ENCODE results near the gene KIF22. TPM values are rescaled to one million over a fixed set of nuclear protein-coding genes. Genes with fewer than 3 reads are reported as not detected.

Gene KIF22
- total and polyA plus RNA-seq, 8 donors, result 11.1 to 229 (median 51.6) TPM

DNA sequence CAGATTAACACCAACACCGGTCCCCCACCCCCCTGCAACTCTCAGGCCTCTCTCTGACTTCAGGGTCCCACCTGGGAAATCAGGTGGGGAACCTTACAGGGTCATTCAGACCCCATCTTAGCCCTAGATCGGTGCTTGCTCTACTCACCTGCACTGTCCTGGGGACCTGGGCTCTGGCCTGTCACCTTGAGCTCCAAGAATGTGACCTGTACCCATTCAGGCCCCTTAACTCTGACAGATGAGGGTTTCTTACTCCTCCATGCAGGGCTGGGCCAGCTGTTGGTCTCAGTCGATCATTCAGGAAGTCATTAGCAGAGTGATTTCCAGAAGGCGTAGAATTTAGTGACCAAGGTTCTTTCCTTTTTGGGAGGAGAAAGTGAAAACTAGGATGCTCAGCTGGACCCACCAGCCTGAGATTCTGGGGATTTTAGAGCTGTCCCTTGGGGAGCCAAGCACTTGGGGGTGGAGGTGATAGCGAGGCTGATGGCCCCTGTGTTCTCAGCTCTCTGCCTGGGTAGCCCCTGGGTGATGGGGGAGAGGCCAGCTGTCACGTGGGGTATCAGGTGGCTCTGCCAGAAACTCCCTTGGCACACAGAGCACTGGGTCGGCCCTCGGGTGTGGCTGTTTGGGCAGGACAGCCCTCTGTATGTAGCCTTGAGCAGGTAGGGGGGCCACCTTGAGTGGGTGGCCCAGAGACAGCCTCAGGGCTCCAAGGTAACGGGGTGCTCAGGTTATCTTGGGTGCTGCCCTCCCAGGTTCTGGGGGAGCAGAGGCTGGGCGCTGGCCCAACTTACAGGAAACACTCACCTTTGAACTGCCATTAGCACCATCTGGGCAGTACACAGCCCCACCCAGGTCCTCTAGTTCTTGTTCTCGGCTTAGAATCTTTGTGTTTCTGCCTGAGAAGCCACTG lies 30.4 kb downstream of the KIF22 start:
- Histone ChIP-seq H3K4me1 (peaks cover 68 to 89% (median 89%) of the 10 kb centered on the region in 4 donors), H3K9me3 (no peaks in the 10 kb centered on the region), H3K36me3 (peaks cover 0 to 21% (median 19%) of the 10 kb centered on the region in 4 donors), H3K27ac (peak overlapping the region; percentile 87 to 97 (median 94)), H3K4me3 (peak overlapping the region; percentile 57 to 80 (median 72)), H3K27me3 (no peaks in the 10 kb centered on the region)
- peak in 1 of 4 donors; percentile 47 for TF ChIP-seq POLR2A (IDR thresholded peaks at IDR 0.05)
- peak in 2 of 3 donors; percentile 77 to 80 for TF ChIP-seq POLR2AphosphoS5 (IDR thresholded peaks at IDR 0.05)
- no peak for TF ChIP-seq EP300 (IDR thresholded peaks at IDR 0.05)
- TF ChIP-seq, protein P1, sequence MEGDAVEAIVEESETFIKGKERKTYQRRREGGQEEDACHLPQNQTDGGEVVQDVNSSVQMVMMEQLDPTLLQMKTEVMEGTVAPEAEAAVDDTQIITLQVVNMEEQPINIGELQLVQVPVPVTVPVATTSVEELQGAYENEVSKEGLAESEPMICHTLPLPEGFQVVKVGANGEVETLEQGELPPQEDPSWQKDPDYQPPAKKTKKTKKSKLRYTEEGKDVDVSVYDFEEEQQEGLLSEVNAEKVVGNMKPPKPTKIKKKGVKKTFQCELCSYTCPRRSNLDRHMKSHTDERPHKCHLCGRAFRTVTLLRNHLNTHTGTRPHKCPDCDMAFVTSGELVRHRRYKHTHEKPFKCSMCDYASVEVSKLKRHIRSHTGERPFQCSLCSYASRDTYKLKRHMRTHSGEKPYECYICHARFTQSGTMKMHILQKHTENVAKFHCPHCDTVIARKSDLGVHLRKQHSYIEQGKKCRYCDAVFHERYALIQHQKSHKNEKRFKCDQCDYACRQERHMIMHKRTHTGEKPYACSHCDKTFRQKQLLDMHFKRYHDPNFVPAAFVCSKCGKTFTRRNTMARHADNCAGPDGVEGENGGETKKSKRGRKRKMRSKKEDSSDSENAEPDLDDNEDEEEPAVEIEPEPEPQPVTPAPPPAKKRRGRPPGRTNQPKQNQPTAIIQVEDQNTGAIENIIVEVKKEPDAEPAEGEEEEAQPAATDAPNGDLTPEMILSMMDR (IDR thresholded peaks at IDR 0.05), result no peak
- intact Hi-C loops (cut with DNase I; ENCODE audit: low total_unique reads), result no loop called here
- DNase-seq, result peak; percentile 84 to 86
- 5 to 13% (median 6%) methylated on average over 5 to 11 of the region's 11 CpGs for WGBS, 5 donors

DNA sequence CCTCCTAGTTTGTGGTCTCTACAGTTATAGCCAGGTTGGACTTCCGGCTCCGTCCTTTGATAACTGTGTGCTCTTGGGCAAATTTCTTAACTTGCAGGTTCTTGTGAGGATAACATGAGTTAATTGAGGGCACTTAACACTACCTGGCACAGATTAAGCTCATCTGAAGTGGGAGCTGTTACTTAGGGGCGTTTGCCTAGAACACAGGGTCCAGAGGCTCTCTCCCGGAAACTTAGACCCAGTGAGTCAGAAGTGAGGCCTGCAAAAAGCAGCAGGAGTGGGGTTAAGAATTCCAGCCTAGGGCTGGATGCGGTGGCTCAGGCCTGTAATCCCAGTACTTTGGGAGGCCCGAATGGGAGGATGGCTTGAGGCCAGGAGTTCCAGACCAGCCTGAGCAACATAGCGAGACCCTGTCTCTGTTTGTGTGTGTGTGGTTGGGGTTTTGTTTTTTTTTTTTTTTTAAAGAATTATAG lies 31.1 kb downstream of the KIF22 start:
- peak; percentile 40 to 73 for DNase-seq
- WGBS, 5 donors, result 10 to 26% (median 16%) methylated on average over 7 of the region's 7 CpGs
- Histone ChIP-seq H3K36me3 (peaks cover 0 to 21% (median 20%) of the 10 kb centered on the region in 4 donors), H3K9me3 (no peaks in the 10 kb centered on the region), H3K4me3 (peak overlapping the region; percentile 57 to 80 (median 72)), H3K27ac (peak overlapping the region; percentile 87 to 97 (median 94)), H3K27me3 (no peaks in the 10 kb centered on the region), H3K4me1 (peaks cover 74 to 96% (median 94%) of the 10 kb centered on the region in 4 donors)
- TF ChIP-seq EP300 (IDR thresholded peaks at IDR 0.05), result no peak
- peak in 2 of 3 donors; percentile 3 to 27 for TF ChIP-seq POLR2AphosphoS5 (IDR thresholded peaks at IDR 0.05)
- intact Hi-C loops (cut with DNase I; ENCODE audit: low total_unique reads), result no loop called here

DNA sequence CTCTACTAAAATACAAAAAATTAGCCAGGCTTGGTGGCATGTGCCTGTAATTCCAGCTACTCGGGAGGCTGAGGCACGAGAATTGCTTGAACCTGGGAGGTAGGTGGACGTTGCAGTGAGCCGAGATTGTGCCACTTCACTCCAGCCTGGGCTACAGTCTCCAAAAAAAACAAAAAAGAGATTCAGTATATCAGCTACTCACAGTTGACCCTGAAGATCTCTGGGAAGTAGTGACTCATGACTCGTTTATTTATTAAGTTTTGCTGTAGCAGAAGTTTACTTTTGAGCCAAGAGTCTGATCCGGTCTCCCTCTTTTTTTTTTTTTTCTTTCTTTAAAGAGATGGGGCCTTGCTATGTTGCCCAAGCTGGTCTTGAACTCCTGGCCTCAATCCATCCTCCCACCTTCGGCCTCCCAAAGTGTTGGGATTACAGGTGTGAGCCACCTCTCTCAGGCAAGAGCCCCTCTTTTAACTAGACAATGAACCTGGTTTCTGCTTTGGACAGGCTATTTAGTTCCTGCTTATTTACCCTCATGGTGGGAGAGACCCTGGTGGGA lies 34.1 kb downstream of the KIF22 start:
- Histone ChIP-seq H3K36me3 (peaks cover 0 to 6% (median 3%) of the 10 kb centered on the region in 4 donors), H3K4me3 (peak overlapping the region in 2 of 4 donors; percentile 20 to 31), H3K9me3 (no peaks in the 10 kb centered on the region), H3K27ac (peak overlapping the region; percentile 71 to 97 (median 94)), H3K4me1 (peaks cover 84 to 96% (median 94%) of the 10 kb centered on the region in 4 donors), H3K27me3 (no peaks in the 10 kb centered on the region)
- peak in 1 of 2 donors; percentile 66 for DNase-seq
- intact Hi-C loops (cut with DNase I; ENCODE audit: low total_unique reads), result no loop called here
- TF ChIP-seq EP300 (IDR thresholded peaks at IDR 0.05) (no peak), POLR2AphosphoS5 (IDR thresholded peaks at IDR 0.05) (peak in 2 of 3 donors; percentile 13 to 51)
- 17 to 31% (median 19%) methylated on average over 7 of the region's 7 CpGs for WGBS, 5 donors

DNA sequence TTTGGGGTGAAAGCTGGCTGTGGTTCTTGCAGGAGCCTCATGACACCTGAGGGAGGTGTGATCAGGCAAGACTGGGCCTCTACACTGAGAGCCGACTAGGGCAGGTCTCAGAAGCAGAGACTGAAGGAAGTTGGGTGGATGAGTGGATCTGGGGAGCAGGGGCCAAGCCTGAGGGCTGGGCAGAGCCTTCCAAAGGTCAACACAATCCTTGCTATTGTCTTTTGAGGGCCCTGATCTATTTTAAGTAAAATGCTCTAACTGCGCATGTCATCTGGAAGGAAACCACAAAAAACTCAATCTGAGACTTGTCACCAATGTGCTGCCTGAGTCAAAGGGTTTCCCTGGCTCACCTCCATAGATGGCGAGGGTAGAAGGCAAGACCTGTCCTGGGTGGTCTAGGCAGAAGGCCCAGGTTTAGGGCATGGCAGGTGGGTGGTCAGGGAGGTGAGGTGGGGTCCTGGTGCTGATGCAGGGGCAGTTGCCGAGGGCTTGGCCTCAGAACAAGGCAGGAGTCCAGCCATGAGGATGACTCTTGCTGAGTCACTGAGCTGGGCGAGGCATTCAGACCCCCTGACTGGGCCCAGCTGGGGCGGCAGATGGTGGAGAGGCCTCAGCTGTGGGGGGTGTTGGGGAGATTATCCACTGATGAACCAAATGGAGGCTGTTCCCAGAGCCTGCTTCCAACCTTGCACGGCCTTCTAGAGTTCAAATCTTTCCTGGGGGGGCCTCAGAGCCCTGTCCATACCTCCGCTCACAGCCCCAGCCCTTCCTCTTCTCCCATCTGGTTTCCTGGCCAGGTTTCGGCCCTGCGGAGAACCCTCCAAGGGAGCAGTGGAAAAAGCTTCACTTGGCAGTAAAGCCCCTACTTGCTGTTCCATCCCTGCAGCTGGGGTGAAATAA lies 34.8 kb downstream of the KIF22 start:
- peak overlapping the region in 3 of 4 donors; percentile 1 to 31 (median 6) for H3K4me3 ChIP-seq

DNA sequence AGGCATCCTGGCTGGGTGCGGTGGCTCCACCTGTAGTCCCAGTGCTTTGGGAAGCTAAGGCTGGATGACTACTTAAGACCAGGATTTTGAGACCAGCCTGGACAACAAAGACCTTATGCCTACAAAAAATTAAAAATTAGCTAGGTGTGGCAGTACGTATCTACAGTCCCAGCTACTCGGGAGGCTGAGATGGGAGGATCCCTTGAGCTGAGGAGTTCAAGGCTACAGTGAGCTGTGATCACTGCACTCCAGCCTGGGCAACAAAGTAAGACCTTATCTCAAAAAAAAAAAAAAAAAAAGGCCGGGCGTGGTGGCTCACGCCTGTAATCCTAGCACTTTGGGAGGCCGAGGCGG lies 35.8 kb downstream of the KIF22 start:
- 61 to 74% (median 66%) methylated on average over 6 to 8 of the region's 8 CpGs for WGBS, 5 donors
- H3K36me3 ChIP-seq, result peaks cover 8 to 22% (median 19%) of the 10 kb centered on the region in 4 donors
- TF ChIP-seq POLR2A (IDR thresholded peaks at IDR 0.05) (no peak), POLR2AphosphoS5 (IDR thresholded peaks at IDR 0.05) (no peak), EP300 (IDR thresholded peaks at IDR 0.05) (no peak)
- TF ChIP-seq, protein P1 (IDR thresholded peaks at IDR 0.05), result no peak
- peak overlapping the region; percentile 70 to 97 (median 94) for H3K27ac ChIP-seq
- no peak overlapping the region for H3K4me3 ChIP-seq
- H3K9me3 ChIP-seq, result no peaks in the 10 kb centered on the region
- DNase-seq, result peak in 1 of 2 donors; percentile 2
- no peaks in the 10 kb centered on the region for H3K27me3 ChIP-seq
- H3K4me1 ChIP-seq, result peaks cover 77 to 97% (median 96%) of the 10 kb centered on the region in 4 donors
- intact Hi-C loops (cut with DNase I; ENCODE audit: low total_unique reads), result no loop called here

More for the DNA sequence above, 34.8 kb downstream of the KIF22 start:
- intact Hi-C loops (cut with DNase I; ENCODE audit: low total_unique reads), result no loop called here
- peak in 1 of 3 donors; percentile 15 for TF ChIP-seq POLR2AphosphoS5 (IDR thresholded peaks at IDR 0.05)
- TF ChIP-seq POLR2A (IDR thresholded peaks at IDR 0.05), result no peak
- H3K36me3 ChIP-seq, result peaks cover 0 to 13% (median 10%) of the 10 kb centered on the region in 4 donors
- H3K4me1 ChIP-seq, result peaks cover 79 to 98% (median 95%) of the 10 kb centered on the region in 4 donors
- no peaks in the 10 kb centered on the region for H3K9me3 ChIP-seq
- peak in 1 of 2 donors; percentile 71 for DNase-seq
- no peaks in the 10 kb centered on the region for H3K27me3 ChIP-seq
- H3K27ac ChIP-seq, result peak overlapping the region; percentile 70 to 97 (median 94)
- 52 to 74% (median 63%) methylated on average over 7 to 10 of the region's 10 CpGs for WGBS, 5 donors
